Retinal pigment epithelial cell (primary cell): ENCODE data around the gene ELOF1.

Experiments used
- DNase-seq: peaks from one replicate; pipeline ENCODE4 v3.0.0-alpha.2; 2010; ENCODE audit warnings: low read depth
- H3K4me3 ChIP-seq: 2 replicates; pipeline ENCODE4 v1.5.1; 2011; ENCODE audit warnings: mild to moderate bottlenecking, low read length, control low read depth, moderate library complexity
- CTCF ChIP-seq: conservative IDR thresholded peaks from 2 replicates; pipeline ENCODE4 v1.5.1; 2011; ENCODE audit warnings: low read depth, low read length, control low read depth, inconsistent platforms

ELOF1 gene

GRCh38 chr19:11528551-11529341, 30.3 kb downstream of the ELOF1 start, which contains the start of gene ECSIT:
Gene ECSIT (minus strand): TSS chr19:11529134. CDS start chr19:11519170, 9,964 bp downstream.
- TF ChIP-seq CTCF, result no peak
- peak; percentile 96 for DNase-seq
- H3K4me3 ChIP-seq, result peak within 1 kb of the TSS; percentile 94

GRCh38 chr19:11519138-11519537, 39.9 kb downstream of the ELOF1 start:
- H3K4me3 ChIP-seq, result no peak overlapping the region
- no peak for DNase-seq
- TF ChIP-seq CTCF, result no peak

- H3K4me3 ChIP-seq, result no peak overlapping the region
- TF ChIP-seq CTCF, result no peak
- DNase-seq, result no peak
These were observed 45.1 kb downstream of the ELOF1 start for GRCh38 chr19:11513946-11514345.

GRCh38 chr19:11510444-11510843, 48.6 kb downstream of the ELOF1 start:
- TF ChIP-seq CTCF, result no peak
- no peak overlapping the region for H3K4me3 ChIP-seq
- DNase-seq, result no peak

- TF ChIP-seq CTCF, result no peak
- DNase-seq, result no peak
- no peak overlapping the region for H3K4me3 ChIP-seq
These were observed 51.5 kb downstream of the ELOF1 start for GRCh38 chr19:11507370-11508078.

GRCh38 chr19:11506967-11507366, 52.1 kb downstream of the ELOF1 start:
- no peak for DNase-seq
- no peak for TF ChIP-seq CTCF
- no peak overlapping the region for H3K4me3 ChIP-seq
